OCI-LY7 (cell line): ENCODE results near the gene STAT1. TPM values are rescaled to one million over a fixed set of nuclear protein-coding genes. Genes with fewer than 3 reads are reported as not detected.

Experiments used
- BruUV-seq: library from RNA; stranded (reverse); fragments of 400-500 nt; replicated peaks from 2 replicates; lab custom pipeline; 2021; lab: Mats Ljungman, UMichigan
- CTCF ChIA-PET: fragments of 300-600 bp; sonication (Branson Sonifier 250); formaldehyde crosslinking; loops from one replicate; lab custom pipeline; 2022; ENCODE audit warnings: antibody characterized with exemption; ENCODE audit not compliant: unreplicated experiment; lab: Charles Lee
- POLR2A ChIA-PET: fragments of 300-600 bp; sonication (Branson Sonifier 250); formaldehyde crosslinking; loops from one replicate; lab custom pipeline; 2022; ENCODE audit warnings: antibody characterized with exemption; lab: Charles Lee
- DNase-seq: peaks from one replicate; pipeline ENCODE4 v3.0.0-alpha.2; 2015; ENCODE audit warnings: low spot score
- H2AFZ ChIP-seq: fragments of 200-600 bp; sonication (generic), shearing (Covaris generic); 2 replicates; pipeline ENCODE4 v1.6.1; 2014; ENCODE audit warnings: mild to moderate bottlenecking, antibody characterized with exemption, low read length, moderate library complexity
- H3K27ac ChIP-seq: fragments of 200-600 bp; sonication (generic); 2 replicates; pipeline ENCODE4 v1.5.1; 2014; ENCODE audit warnings: mixed run types, low read depth, mild to moderate bottlenecking, moderate library complexity, low read length, inconsistent platforms; ENCODE audit not compliant: poor library complexity, severe bottlenecking
- H3K36me3 ChIP-seq: fragments of 200-600 bp; sonication (generic); 2 replicates; pipeline ENCODE4 v1.6.1; 2014; ENCODE audit warnings: mild to moderate bottlenecking, antibody characterized with exemption, low read length, moderate library complexity, mixed read lengths; ENCODE audit not compliant: insufficient read depth
- H3K4me1 ChIP-seq: fragments of 200-600 bp; sonication (generic); 2 replicates; pipeline ENCODE4 v1.5.1; 2014; ENCODE audit warnings: mild to moderate bottlenecking, low read length; ENCODE audit not compliant: insufficient read depth, poor library complexity, severe bottlenecking
- H3K4me2 ChIP-seq: fragments of 200-600 bp; sonication (generic); 2 replicates; pipeline ENCODE4 v1.6.1; 2014; ENCODE audit warnings: mild to moderate bottlenecking, low read length
- H3K4me3 ChIP-seq: fragments of 200-600 bp; sonication (generic); 2 replicates; pipeline ENCODE4 v1.5.1; 2014; ENCODE audit warnings: mild to moderate bottlenecking, low read depth, low read length; ENCODE audit not compliant: poor library complexity, severe bottlenecking
- H3K79me2 ChIP-seq: fragments of 200-600 bp; sonication (generic); 2 replicates; pipeline ENCODE4 v1.6.1; 2016; ENCODE audit warnings: low read depth, mild to moderate bottlenecking, low read length, moderate library complexity, mixed read lengths; ENCODE audit not compliant: insufficient read depth
- H3K9me2 ChIP-seq: fragments of 200-600 bp; sonication (generic); 2 replicates; pipeline ENCODE4 v1.6.1; 2016; ENCODE audit warnings: mild to moderate bottlenecking, low read length, mixed read lengths; ENCODE audit not compliant: insufficient read depth
- H3K9me3 ChIP-seq: fragments of 200-600 bp; sonication (generic); 2 replicates; pipeline ENCODE4 v1.6.1; 2014; ENCODE audit warnings: mild to moderate bottlenecking, mixed run types, low read length, mixed read lengths
- H4K20me1 ChIP-seq: fragments of 200-600 bp; sonication (generic); 2 replicates; pipeline ENCODE4 v1.6.1; 2014; ENCODE audit warnings: mild to moderate bottlenecking, antibody characterized with exemption, low read length, moderate library complexity, mixed read lengths; ENCODE audit not compliant: insufficient read depth
- CTCF ChIP-seq: fragments of 200-600 bp; sonication (generic); conservative IDR thresholded peaks from 2 replicates; pipeline ENCODE4 v1.5.1; 2014; ENCODE audit warnings: mild to moderate bottlenecking, antibody characterized with exemption, low read length, moderate library complexity, mixed read lengths
- EZH2phosphoT487 ChIP-seq: fragments of 200-600 bp; sonication (generic); IDR thresholded peaks from 2 replicates; pipeline ENCODE4 v1.6.1; 2018; ENCODE audit warnings: low read depth, borderline replicate concordance, mild to moderate bottlenecking, mixed run types, antibody characterized with exemption, low read length, moderate library complexity, mixed read lengths
- intact Hi-C: fragments of 100-400 bp; cut with micrococcal nuclease; formaldehyde crosslinking; loops from one replicate; pipeline ENCODE4 v1.10.0; 2022; ENCODE audit not compliant: unreplicated experiment
- total RNA-seq, 2 experiments: library from RNA; depleted of rRNA in 1 of 2; stranded (reverse); fragments of >200 nt in 1 of 2; shearing (Covaris generic) in 1 of 2; gene quantifications; 2 replicates each; pipeline ENCODE4 v1.2.3, GENCODE V29; 2014 to 2022

Gene STAT1
- total RNA-seq, 2 experiments from 2014 or later, result 23.0 to 23.1 TPM

- POLR2A ChIA-PET, result interaction anchor here (1.1 kb wide), 1 partner anchor 18 kb away, joined by 3 read pairs; no protein-coding TSS in a partner anchor
- Histone ChIP-seq H3K9me2 (no peaks in the 10 kb centered on the region), H3K27ac (no peak overlapping the region), H3K36me3 (peaks cover 90% of the 10 kb centered on the region), H2AFZ (no peak overlapping the region), H3K4me1 (no peaks in the 10 kb centered on the region), H4K20me1 (no peaks in the 10 kb centered on the region), H3K79me2 (no peaks in the 10 kb centered on the region), H3K4me3 (no peak overlapping the region), H3K4me2 (no peak overlapping the region), H3K9me3 (no peaks in the 10 kb centered on the region)
- CTCF ChIA-PET, result no interaction called here
- no peak for DNase-seq
- TF ChIP-seq CTCF (no peak), EZH2phosphoT487 (no peak)
- BruUV-seq, result no TSS peak
- intact Hi-C loops, result no loop called here
Measured at GRCh38 chr2:190994148-190994547, 19.8 kb downstream of the STAT1 start.

GRCh38 chr2:190993292-190993643, 20.7 kb downstream of the STAT1 start:
- Histone ChIP-seq H4K20me1 (no peaks in the 10 kb centered on the region), H3K79me2 (no peaks in the 10 kb centered on the region), H2AFZ (no peak overlapping the region), H3K27ac (no peak overlapping the region), H3K4me3 (no peak overlapping the region), H3K4me2 (no peak overlapping the region), H3K36me3 (peaks cover 90% of the 10 kb centered on the region), H3K9me3 (no peaks in the 10 kb centered on the region), H3K9me2 (no peaks in the 10 kb centered on the region), H3K4me1 (no peaks in the 10 kb centered on the region)
- BruUV-seq, result no TSS peak
- no peak for TF ChIP-seq EZH2phosphoT487
- TF ChIP-seq CTCF, result no peak
- no peak for DNase-seq
- ChIA-PET CTCF (no interaction called here), POLR2A (no interaction called here)
- intact Hi-C loops, result no loop called here

- intact Hi-C loops, result no loop called here
- no peaks in the 10 kb centered on the region for H4K20me1 ChIP-seq
- no TSS peak for BruUV-seq
- no peaks in the 10 kb centered on the region for H3K4me1 ChIP-seq
- TF ChIP-seq EZH2phosphoT487, result no peak
- TF ChIP-seq CTCF, result no peak
- H3K9me3 ChIP-seq, result no peaks in the 10 kb centered on the region
- ChIA-PET CTCF (no interaction called here), POLR2A (interaction anchor here (0.8 kb wide), 1 partner anchor 22 kb away, joined by 3 read pairs; no protein-coding TSS in a partner anchor)
- H3K4me2 ChIP-seq, result no peak overlapping the region
- H2AFZ ChIP-seq, result no peak overlapping the region
- no peak overlapping the region for H3K4me3 ChIP-seq
- H3K36me3 ChIP-seq, result peaks cover 89% of the 10 kb centered on the region
- no peak overlapping the region for H3K27ac ChIP-seq
- H3K9me2 ChIP-seq, result no peaks in the 10 kb centered on the region
- DNase-seq, result no peak
- no peaks in the 10 kb centered on the region for H3K79me2 ChIP-seq
Measured at GRCh38 chr2:190990132-190990531, 23.8 kb downstream of the STAT1 start.
